Stimulated activated CD8-positive, alpha-beta memory T cell treated with anti-CD3 and anti-CD28 coated beads, Interleukin-7, amount 100 ng/mL, for 4 hours (primary cell): Measurements from ENCODE around the gene ABCB1.
"Not testable (repeated sequence)": the region's sequence is repeated elsewhere in the genome, so short reads cannot be mapped to it uniquely, and the experiment has no call there.

Experiments
- DNase-seq, 2 donors: peaks; one replicate each; pipeline ENCODE4 v3.0.0-alpha.2; 2020; ENCODE audit warnings: low read depth in 2 of 2

Gene ABCB1

GRCh38 chr7:87575521-87575920 lies 25.2 kb downstream of the ABCB1 start:
- DNase-seq = no peak

- no peak for DNase-seq
Measured at GRCh38 chr7:87574630-87575029, 26.1 kb downstream of the ABCB1 start.

- not testable (repeated sequence) for DNase-seq
Measured at GRCh38 chr7:87572513-87572912, 28.2 kb downstream of the ABCB1 start.

GRCh38 chr7:87570178-87570577 lies 30.5 kb downstream of the ABCB1 start:
- DNase-seq = no peak

GRCh38 chr7:87567052-87567451 lies 33.6 kb downstream of the ABCB1 start:
- DNase-seq = no peak

GRCh38 chr7:87566311-87566900 lies 34.3 kb downstream of the ABCB1 start:
- no peak for DNase-seq

GRCh38 chr7:87565877-87566276 lies 34.8 kb downstream of the ABCB1 start:
- no peak for DNase-seq

GRCh38 chr7:87564296-87564963 lies 36.3 kb downstream of the ABCB1 start:
- DNase-seq = no peak

- DNase-seq = no peak
Measured at GRCh38 chr7:87561702-87562101, 39.0 kb downstream of the ABCB1 start.

- DNase-seq = no peak
Measured at GRCh38 chr7:87561102-87561501, 39.6 kb downstream of the ABCB1 start.

- no peak for DNase-seq
Measured at GRCh38 chr7:87552351-87552900, 48.3 kb downstream of the ABCB1 start.

- DNase-seq = no peak
Measured at GRCh38 chr7:87548123-87548919, 52.4 kb downstream of the ABCB1 start.

- no peak for DNase-seq
Measured at GRCh38 chr7:87545760-87546159, 54.9 kb downstream of the ABCB1 start.

- DNase-seq = no peak
Measured at GRCh38 chr7:87543623-87544022, 57.1 kb downstream of the ABCB1 start.

GRCh38 chr7:87541648-87542047 lies 59.0 kb downstream of the ABCB1 start:
- no peak for DNase-seq

- DNase-seq = no peak
Measured at GRCh38 chr7:87538052-87538451, 62.6 kb downstream of the ABCB1 start.

GRCh38 chr7:87534072-87534471 lies 66.6 kb downstream of the ABCB1 start:
- no peak for DNase-seq

- no peak for DNase-seq
Measured at GRCh38 chr7:87530126-87530525, 70.6 kb downstream of the ABCB1 start.

GRCh38 chr7:87528730-87529129 lies 72.0 kb downstream of the ABCB1 start:
- no peak for DNase-seq

GRCh38 chr7:87518735-87519134 lies 81.9 kb downstream of the ABCB1 start:
- DNase-seq = no peak

- no peak for DNase-seq
Measured at GRCh38 chr7:87517891-87518290, 82.8 kb downstream of the ABCB1 start.

- DNase-seq = no peak
Measured at GRCh38 chr7:87517136-87517815, 83.4 kb downstream of the ABCB1 start.
